CD14-positive monocyte (primary cell): Measurements from ENCODE around the gene MAP10. TPM values are rescaled to one million over a fixed set of nuclear protein-coding genes. Genes with fewer than 3 reads are reported as not detected.

ENCODE experiments used
- DNase-seq, 3 donors: peaks; one replicate each; pipeline ENCODE4 v3.0.0-alpha.2; 2011 to 2022
- H2AFZ ChIP-seq: 2 replicates; pipeline ENCODE4 v1.6.0; 2012; ENCODE audit warnings: mild to moderate bottlenecking, low read depth, low read length, inconsistent platforms; ENCODE audit not compliant: insufficient read depth, poor library complexity, severe bottlenecking
- H3K27ac ChIP-seq, 2 donors: 1 replicate in 1 of 2; 2 replicates in 1 of 2; pipeline ENCODE4 v1.5.1; 2012 to 2013; ENCODE audit warnings: low read length in 2 of 2, control low read depth in 1 of 2, inconsistent platforms in 1 of 2, low read depth in 1 of 2, mild to moderate bottlenecking in 1 of 2
- H3K27me3 ChIP-seq, 2 donors: one replicate each; pipeline versions ENCODE4 v1.6.0 to v1.6.1; 2011 to 2013; ENCODE audit warnings: low read length in 2 of 2; ENCODE audit not compliant: control insufficient read depth in 2 of 2, insufficient read depth in 2 of 2
- H3K36me3 ChIP-seq, 2 donors: replicated peaks in 1 of 2; 1 replicate in 1 of 2; 2 replicates in 1 of 2; pipeline versions ENCODE4 v1.5.1 to v1.6.1; 2012 to 2013; ENCODE audit warnings: low read length in 2 of 2, control low read depth in 1 of 2, inconsistent platforms in 1 of 2, mild to moderate bottlenecking in 1 of 2; ENCODE audit not compliant: insufficient read depth in 2 of 2, control insufficient read depth in 1 of 2
- H3K4me1 ChIP-seq, 2 donors: 1 replicate in 1 of 2; 2 replicates in 1 of 2; pipeline versions ENCODE4 v1.5.1 to v1.6.1; 2012 to 2013; ENCODE audit warnings: low read length in 2 of 2, control low read depth in 1 of 2, inconsistent platforms in 1 of 2, mild to moderate bottlenecking in 1 of 2, moderate library complexity in 1 of 2; ENCODE audit not compliant: insufficient read depth in 2 of 2, control insufficient read depth in 1 of 2
- H3K4me2 ChIP-seq: replicated peaks from 2 replicates; pipeline ENCODE3; 2012; ENCODE audit warnings: low read length, moderate library complexity, mild to moderate bottlenecking; ENCODE audit not compliant: poor library complexity, severe bottlenecking; ENCODE audit errors: extremely low read depth
- H3K4me3 ChIP-seq, 3 experiments: fragments of 200-600 bp in 1 of 3; sonication (generic) in 1 of 3; replicated peaks in 1 of 3; 1 replicate in 2 of 3; 2 replicates in 1 of 3; pipeline ENCODE4 v1.5.1; 2011 to 2013; ENCODE audit warnings: low read length in 3 of 3, mild to moderate bottlenecking in 3 of 3, control low read depth in 2 of 3, low read depth in 2 of 3, inconsistent platforms in 1 of 3, moderate library complexity in 1 of 3
- H3K79me2 ChIP-seq: 2 replicates; pipeline ENCODE4 v1.6.0; 2012; ENCODE audit warnings: mild to moderate bottlenecking, control low read depth, inconsistent platforms, low read length, moderate library complexity; ENCODE audit not compliant: insufficient read depth
- H3K9ac ChIP-seq: 2 replicates; pipeline ENCODE4 v1.6.0; 2017; ENCODE audit warnings: low read length, mild to moderate bottlenecking; ENCODE audit not compliant: insufficient read depth, poor library complexity, severe bottlenecking
- H3K9me3 ChIP-seq, 2 donors: replicated peaks in 1 of 2; 1 replicate in 1 of 2; 2 replicates in 1 of 2; pipeline versions ENCODE4 v1.5.1 to v1.6.1; 2012 to 2013; ENCODE audit warnings: low read length in 2 of 2, control low read depth in 1 of 2; ENCODE audit not compliant: control insufficient read depth in 1 of 2, insufficient read depth in 1 of 2
- H4K20me1 ChIP-seq: 2 replicates; pipeline ENCODE4 v1.6.0; 2012; ENCODE audit warnings: mild to moderate bottlenecking, low read length, control low read depth, moderate library complexity; ENCODE audit not compliant: insufficient read depth
- H3K27ac Mint-ChIP-seq, 7 donors: one replicate each; pipeline ENCODE4 v1.8.0; 2020; ENCODE audit warnings: mild to moderate bottlenecking in 7 of 7, mixed read lengths in 7 of 7, moderate library complexity in 6 of 7, inconsistent platforms in 2 of 7
- H3K27me3 Mint-ChIP-seq, 3 donors: one replicate each; pipeline ENCODE4 v1.8.0; 2021 to 2022; ENCODE audit warnings: low read depth in 3 of 3, mild to moderate bottlenecking in 3 of 3, mixed read lengths in 3 of 3, moderate library complexity in 3 of 3, inconsistent platforms in 1 of 3
- H3K36me3 Mint-ChIP-seq, 2 donors: one replicate each; pipeline ENCODE4 v1.8.0; 2020; ENCODE audit warnings: mixed read lengths in 2 of 2, inconsistent platforms in 1 of 2, mild to moderate bottlenecking in 1 of 2
- H3K4me1 Mint-ChIP-seq: one replicate; pipeline ENCODE4 v1.8.0; 2020; ENCODE audit warnings: mild to moderate bottlenecking, mixed read lengths
- H3K4me3 Mint-ChIP-seq, 2 donors: one replicate each; pipeline ENCODE4 v1.8.0; 2020; ENCODE audit warnings: mild to moderate bottlenecking in 2 of 2, mixed read lengths in 2 of 2, moderate library complexity in 1 of 2
- H3K9me3 Mint-ChIP-seq, 7 donors: one replicate each; pipeline ENCODE4 v1.8.0; 2020 to 2022; ENCODE audit warnings: mixed read lengths in 7 of 7, mild to moderate bottlenecking in 6 of 7, moderate library complexity in 6 of 7, inconsistent platforms in 2 of 7
- WGBS: methylation state at CpG from one replicate; pipeline ENCODE4 v1.1.5; 2013; ENCODE audit warnings: missing lambda C conversion rate; ENCODE audit not compliant: insufficient coverage; 5-methylcytosine and 5-hydroxymethylcytosine counted together
- intact Hi-C, 2 donors: fragments of 100-400 bp; cut with micrococcal nuclease; formaldehyde crosslinking; loops; one replicate each; pipeline versions ENCODE4 v1.15.0 to v1.15.1; 2023
- polyA plus RNA-seq, 3 donors: library from polyadenylated mRNA; depleted of rRNA in 1 of 3; unstranded in 2 of 3; stranded (reverse) in 1 of 3; fragments of 300-500 nt in 2 of 3; fragments of >200 nt in 1 of 3; fragmentation: Illumina TruSeq in 2 of 3; gene quantifications; 1 replicate in 2 of 3; 2 replicates in 1 of 3; pipeline ENCODE4 v1.2.3, GENCODE V29; 2012 to 2021
- TF ChIP-seq, protein P1 (sequence below): fragments of 200-600 bp; IDR thresholded peaks from one replicate; pipeline ENCODE4 v1.8.0; 2022; ENCODE audit warnings: antibody characterized with exemption, mild to moderate bottlenecking

MAP10 gene
- polyA plus RNA-seq, 3 donors, result 0.53 to 2.3 (median 1.1) TPM

DNA sequence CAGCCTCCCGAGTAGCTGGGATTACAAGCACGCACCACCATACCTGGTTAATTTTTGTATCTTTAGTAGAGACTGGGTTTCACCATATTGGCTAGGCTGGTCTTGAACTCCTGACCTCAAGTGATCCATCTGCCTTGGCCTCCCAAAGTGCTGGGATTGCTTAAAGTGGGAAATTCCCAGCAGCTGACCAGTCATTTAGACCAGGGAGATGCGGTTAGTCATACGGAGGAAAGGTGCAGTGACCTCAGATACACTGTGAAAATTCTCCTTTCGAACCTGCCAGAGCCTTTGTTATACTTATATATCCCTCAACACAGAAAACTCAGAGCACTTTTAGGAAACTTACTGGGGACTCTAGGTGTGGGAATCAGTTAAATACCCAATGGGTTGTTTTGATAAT, 39.6 kb downstream of the MAP10 start:
- peaks cover 4 to 20% (median 8%) of the 10 kb centered on the region in 7 donors for H3K9me3 Mint-ChIP-seq
- Histone ChIP-seq H3K79me2 (no peaks in the 10 kb centered on the region), H2AFZ (no peak overlapping the region), H3K9me3 (no peaks in the 10 kb centered on the region), H3K4me2 (no peak overlapping the region), H3K36me3 (no peaks in the 10 kb centered on the region), H4K20me1 (no peaks in the 10 kb centered on the region), H3K27ac (no peak overlapping the region), H3K9ac (no peak overlapping the region), H3K4me3 (no peak overlapping the region), H3K27me3 (no peaks in the 10 kb centered on the region), H3K4me1 (no peaks in the 10 kb centered on the region)
- H3K36me3 Mint-ChIP-seq, result no peaks in the 10 kb centered on the region
- TF ChIP-seq, protein P1, sequence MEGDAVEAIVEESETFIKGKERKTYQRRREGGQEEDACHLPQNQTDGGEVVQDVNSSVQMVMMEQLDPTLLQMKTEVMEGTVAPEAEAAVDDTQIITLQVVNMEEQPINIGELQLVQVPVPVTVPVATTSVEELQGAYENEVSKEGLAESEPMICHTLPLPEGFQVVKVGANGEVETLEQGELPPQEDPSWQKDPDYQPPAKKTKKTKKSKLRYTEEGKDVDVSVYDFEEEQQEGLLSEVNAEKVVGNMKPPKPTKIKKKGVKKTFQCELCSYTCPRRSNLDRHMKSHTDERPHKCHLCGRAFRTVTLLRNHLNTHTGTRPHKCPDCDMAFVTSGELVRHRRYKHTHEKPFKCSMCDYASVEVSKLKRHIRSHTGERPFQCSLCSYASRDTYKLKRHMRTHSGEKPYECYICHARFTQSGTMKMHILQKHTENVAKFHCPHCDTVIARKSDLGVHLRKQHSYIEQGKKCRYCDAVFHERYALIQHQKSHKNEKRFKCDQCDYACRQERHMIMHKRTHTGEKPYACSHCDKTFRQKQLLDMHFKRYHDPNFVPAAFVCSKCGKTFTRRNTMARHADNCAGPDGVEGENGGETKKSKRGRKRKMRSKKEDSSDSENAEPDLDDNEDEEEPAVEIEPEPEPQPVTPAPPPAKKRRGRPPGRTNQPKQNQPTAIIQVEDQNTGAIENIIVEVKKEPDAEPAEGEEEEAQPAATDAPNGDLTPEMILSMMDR, result no peak
- H3K4me1 Mint-ChIP-seq, result no peaks in the 10 kb centered on the region
- no peak overlapping the region for H3K4me3 Mint-ChIP-seq
- peaks cover 0 to 1% (median 0%) of the 10 kb centered on the region in 3 donors for H3K27me3 Mint-ChIP-seq
- H3K27ac Mint-ChIP-seq, result no peak overlapping the region
- WGBS, result 100% methylated on average over 2 of the region's 5 CpGs
- DNase-seq, result peak in 1 of 3 donors; percentile 49
- intact Hi-C loops, result no loop called here

DNA sequence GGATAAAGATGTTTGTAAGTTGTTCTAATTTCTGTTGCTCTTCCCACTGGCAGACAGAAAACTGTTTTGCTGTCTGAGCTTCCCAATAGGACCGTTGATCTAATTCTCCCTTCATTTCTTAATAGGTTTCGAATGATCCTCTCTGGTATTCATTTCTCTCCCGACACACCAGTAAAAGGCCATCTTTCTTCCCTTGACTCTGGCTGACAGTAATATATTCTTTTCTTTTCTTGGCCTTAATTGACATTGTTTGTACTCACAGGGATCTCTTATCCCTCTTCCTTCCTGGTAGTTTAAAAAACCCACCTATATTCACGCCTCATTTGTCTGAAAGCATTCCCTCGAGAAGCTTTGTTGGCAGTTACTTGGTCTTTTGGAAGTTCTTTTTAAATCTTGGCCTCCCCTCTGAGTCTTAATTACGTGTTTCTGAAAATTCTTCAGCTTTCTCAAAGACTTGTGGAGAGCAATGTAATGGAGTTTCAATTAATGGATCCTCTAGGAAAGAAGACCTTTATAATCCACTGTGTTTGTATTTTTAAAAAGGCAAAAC, 40.3 kb downstream of the MAP10 start:
- H3K36me3 Mint-ChIP-seq, result no peaks in the 10 kb centered on the region
- Histone ChIP-seq H3K27me3 (no peaks in the 10 kb centered on the region), H2AFZ (no peak overlapping the region), H3K9ac (no peak overlapping the region), H3K4me3 (no peak overlapping the region), H3K79me2 (no peaks in the 10 kb centered on the region), H3K4me2 (no peak overlapping the region), H3K9me3 (no peaks in the 10 kb centered on the region), H3K4me1 (no peaks in the 10 kb centered on the region), H3K27ac (no peak overlapping the region), H3K36me3 (no peaks in the 10 kb centered on the region), H4K20me1 (no peaks in the 10 kb centered on the region)
- WGBS, result 100% methylated on average over 1 of the region's 6 CpGs
- H3K4me1 Mint-ChIP-seq, result no peaks in the 10 kb centered on the region
- TF ChIP-seq, protein P1, result no peak
- no peak overlapping the region for H3K4me3 Mint-ChIP-seq
- H3K27me3 Mint-ChIP-seq, result no peaks in the 10 kb centered on the region
- no peak overlapping the region for H3K27ac Mint-ChIP-seq
- intact Hi-C loops, result no loop called here
- DNase-seq, result no peak
- H3K9me3 Mint-ChIP-seq, result peaks cover 2 to 15% (median 8%) of the 10 kb centered on the region in 7 donors
